Measurements from ENCODE around the gene CYLD. TPM values are rescaled to one million over a fixed set of nuclear protein-coding genes. Genes with fewer than 3 reads are reported as not detected.

The CYLD gene
- total RNA-seq, 1 donor from 2014 or later = 33.9 TPM

DNA sequence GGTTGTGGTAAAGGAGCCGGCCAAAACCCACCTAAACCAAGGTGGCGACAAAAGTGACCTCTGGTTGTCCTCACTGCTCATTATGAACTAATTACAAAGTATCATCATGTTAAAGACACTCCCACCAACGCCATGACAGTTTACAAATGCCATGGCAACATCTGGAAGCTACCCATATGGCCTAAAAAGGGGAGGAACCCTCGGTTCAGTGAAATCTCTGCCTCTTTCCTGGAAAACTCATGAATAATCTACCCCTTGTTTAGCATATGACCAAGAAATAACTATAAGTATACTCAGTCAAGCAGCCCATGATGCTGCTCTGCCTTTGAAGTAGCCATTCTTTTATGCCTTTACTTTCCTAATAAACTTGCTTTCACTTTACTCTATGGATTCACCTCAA, 72.2 kb downstream of the CYLD start:
- no peaks in the 10 kb centered on the region for H3K4me1 ChIP-seq
- H3K9me3 ChIP-seq = no peaks in the 10 kb centered on the region
- TF ChIP-seq, protein P1, sequence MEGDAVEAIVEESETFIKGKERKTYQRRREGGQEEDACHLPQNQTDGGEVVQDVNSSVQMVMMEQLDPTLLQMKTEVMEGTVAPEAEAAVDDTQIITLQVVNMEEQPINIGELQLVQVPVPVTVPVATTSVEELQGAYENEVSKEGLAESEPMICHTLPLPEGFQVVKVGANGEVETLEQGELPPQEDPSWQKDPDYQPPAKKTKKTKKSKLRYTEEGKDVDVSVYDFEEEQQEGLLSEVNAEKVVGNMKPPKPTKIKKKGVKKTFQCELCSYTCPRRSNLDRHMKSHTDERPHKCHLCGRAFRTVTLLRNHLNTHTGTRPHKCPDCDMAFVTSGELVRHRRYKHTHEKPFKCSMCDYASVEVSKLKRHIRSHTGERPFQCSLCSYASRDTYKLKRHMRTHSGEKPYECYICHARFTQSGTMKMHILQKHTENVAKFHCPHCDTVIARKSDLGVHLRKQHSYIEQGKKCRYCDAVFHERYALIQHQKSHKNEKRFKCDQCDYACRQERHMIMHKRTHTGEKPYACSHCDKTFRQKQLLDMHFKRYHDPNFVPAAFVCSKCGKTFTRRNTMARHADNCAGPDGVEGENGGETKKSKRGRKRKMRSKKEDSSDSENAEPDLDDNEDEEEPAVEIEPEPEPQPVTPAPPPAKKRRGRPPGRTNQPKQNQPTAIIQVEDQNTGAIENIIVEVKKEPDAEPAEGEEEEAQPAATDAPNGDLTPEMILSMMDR (IDR thresholded peaks at IDR 0.05) = no peak
- TF ChIP-seq POLR2AphosphoS5 (IDR thresholded peaks at IDR 0.05; ENCODE audit: insufficient read depth in 1 of 2, low read depth in 1 of 2) = no peak
- no peak for TF ChIP-seq POLR2A (IDR thresholded peaks at IDR 0.05)
- H3K4me3 ChIP-seq = no peak overlapping the region
- no peak for DNase-seq (ENCODE audit: extremely low spot score in 2 of 2)
- no peak overlapping the region for H3K27ac ChIP-seq
- H3K27me3 ChIP-seq = no peaks in the 10 kb centered on the region
- intact Hi-C loops (cut with DNase I) = no loop called here
- no peaks in the 10 kb centered on the region for H3K36me3 ChIP-seq

DNA sequence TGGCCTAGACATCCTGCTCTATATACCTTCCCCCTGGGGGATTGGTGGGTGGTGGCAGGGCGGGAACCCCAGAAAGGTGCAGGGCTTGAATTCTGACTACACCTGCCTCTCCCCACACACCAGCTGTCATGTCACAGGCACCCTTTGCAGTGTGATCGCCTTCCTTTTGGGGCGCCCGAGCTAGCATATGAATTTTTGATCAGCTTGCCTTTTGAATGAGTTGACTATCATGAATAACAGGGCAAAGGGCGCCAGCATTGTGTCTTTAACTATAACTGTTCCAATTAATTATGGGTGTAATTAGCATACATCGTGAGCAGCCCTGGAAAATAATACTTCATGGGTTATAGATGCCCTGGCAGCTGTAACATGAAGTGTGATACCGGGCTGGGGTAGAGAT, 72.7 kb downstream of the CYLD start:
- no peak overlapping the region for H3K4me3 ChIP-seq
- no peak for TF ChIP-seq POLR2AphosphoS5 (IDR thresholded peaks at IDR 0.05; ENCODE audit: insufficient read depth in 1 of 2, low read depth in 1 of 2)
- no peaks in the 10 kb centered on the region for H3K4me1 ChIP-seq
- no peaks in the 10 kb centered on the region for H3K9me3 ChIP-seq
- H3K27ac ChIP-seq = no peak overlapping the region
- H3K27me3 ChIP-seq = no peaks in the 10 kb centered on the region
- DNase-seq (ENCODE audit: extremely low spot score in 2 of 2) = no peak
- intact Hi-C loops (cut with DNase I) = no loop called here
- H3K36me3 ChIP-seq = no peaks in the 10 kb centered on the region

DNA sequence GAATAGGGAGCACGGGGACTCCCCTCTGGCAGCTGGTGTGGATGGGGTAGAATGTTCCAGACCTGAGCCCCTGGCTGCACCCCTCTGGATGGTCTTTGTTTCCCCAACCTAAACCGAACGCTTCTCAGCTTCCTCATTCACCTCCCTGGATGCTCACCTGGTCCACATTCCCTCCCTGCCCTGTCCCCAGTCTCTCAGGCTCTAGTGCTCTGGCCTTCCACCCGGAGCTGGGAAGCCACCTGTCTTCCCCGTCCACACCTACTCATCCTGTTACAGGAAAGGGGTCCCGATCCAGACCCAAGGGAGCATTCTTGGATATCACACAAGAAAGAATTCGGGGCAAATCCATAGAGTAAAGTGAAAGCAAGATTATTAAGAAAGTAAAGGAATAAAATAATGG, 73.5 kb downstream of the CYLD start:
- no peaks in the 10 kb centered on the region for H3K4me1 ChIP-seq
- H3K27ac ChIP-seq = no peak overlapping the region
- DNase-seq (ENCODE audit: extremely low spot score in 2 of 2) = peak; percentile 58 to 72
- H3K9me3 ChIP-seq = no peaks in the 10 kb centered on the region
- intact Hi-C loops (cut with DNase I) = no loop called here
- no peaks in the 10 kb centered on the region for H3K27me3 ChIP-seq
- H3K4me3 ChIP-seq = no peak overlapping the region
- TF ChIP-seq POLR2AphosphoS5 (IDR thresholded peaks at IDR 0.05; ENCODE audit: insufficient read depth in 1 of 2, low read depth in 1 of 2) = no peak
- no peak for TF ChIP-seq POLR2A (IDR thresholded peaks at IDR 0.05)
- TF ChIP-seq, protein P1 (IDR thresholded peaks at IDR 0.05) = no peak
- no peaks in the 10 kb centered on the region for H3K36me3 ChIP-seq

DNA sequence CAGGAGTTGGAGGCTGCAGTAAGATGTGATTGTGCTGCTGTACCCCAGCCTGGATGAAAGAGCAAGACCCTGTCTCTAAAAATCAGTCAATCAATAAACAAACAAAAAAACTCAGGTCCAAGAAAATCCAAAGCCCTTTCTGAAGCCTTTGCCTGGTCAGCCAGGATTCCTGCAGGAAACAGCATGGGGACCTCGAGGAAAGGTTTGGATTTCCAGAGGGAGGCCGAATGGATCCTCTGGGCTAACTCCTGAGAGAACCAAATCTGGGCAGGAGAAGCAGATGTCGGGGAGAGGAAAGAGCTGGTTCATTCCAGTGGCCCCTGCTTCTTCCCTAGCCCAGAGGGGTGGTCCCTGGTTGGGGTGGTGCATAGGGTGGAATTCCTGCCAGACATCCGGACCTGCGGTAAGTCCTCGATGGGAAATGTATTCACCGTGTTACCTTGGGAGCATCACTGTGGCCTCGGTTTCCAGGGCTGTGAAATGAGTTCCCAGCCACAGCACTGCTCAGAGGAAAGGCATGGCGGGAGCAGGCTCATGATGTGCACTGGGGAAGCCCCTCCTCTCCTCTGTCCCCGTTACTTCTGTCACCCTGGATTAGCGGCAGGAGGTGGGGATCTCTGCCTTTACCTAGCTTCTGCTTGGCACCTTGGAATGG, 75.1 kb downstream of the CYLD start:
- H3K9me3 ChIP-seq = no peaks in the 10 kb centered on the region
- TF ChIP-seq POLR2A (IDR thresholded peaks at IDR 0.05) (no peak), POLR2AphosphoS5 (IDR thresholded peaks at IDR 0.05; ENCODE audit: insufficient read depth in 1 of 2, low read depth in 1 of 2) (no peak)
- TF ChIP-seq, protein P1 (IDR thresholded peaks at IDR 0.05) = no peak
- peak; percentile 64 to 81 for DNase-seq (ENCODE audit: extremely low spot score in 2 of 2)
- no peaks in the 10 kb centered on the region for H3K4me1 ChIP-seq
- H3K36me3 ChIP-seq = no peaks in the 10 kb centered on the region
- H3K4me3 ChIP-seq = no peak overlapping the region
- intact Hi-C loops (cut with DNase I) = no loop called here
- H3K27ac ChIP-seq = no peak overlapping the region
- no peaks in the 10 kb centered on the region for H3K27me3 ChIP-seq

DNA sequence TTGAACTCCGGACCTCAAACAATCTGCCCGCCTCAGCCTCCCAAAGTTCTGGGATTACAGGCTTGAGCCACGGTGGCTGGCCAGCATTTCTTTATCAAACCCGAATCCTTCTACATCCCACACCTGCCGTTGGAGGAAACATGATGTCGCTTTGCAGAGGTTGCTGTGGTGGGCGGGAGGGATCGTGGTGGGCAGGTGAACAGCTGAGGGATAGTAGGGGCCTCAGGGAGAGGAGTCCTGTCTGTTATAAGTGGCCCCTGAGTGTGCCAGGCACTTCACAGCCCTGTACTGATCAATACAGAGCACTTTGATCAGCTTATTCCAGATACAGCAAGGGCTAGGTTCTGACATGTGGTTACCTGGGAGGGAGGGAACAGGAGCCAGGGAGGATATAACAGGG, 76.5 kb downstream of the CYLD start:
- Histone ChIP-seq H3K36me3 (no peaks in the 10 kb centered on the region), H3K4me1 (no peaks in the 10 kb centered on the region), H3K27ac (no peak overlapping the region), H3K9me3 (no peaks in the 10 kb centered on the region), H3K27me3 (no peaks in the 10 kb centered on the region), H3K4me3 (no peak overlapping the region)
- DNase-seq (ENCODE audit: extremely low spot score in 2 of 2) = peak in 1 of 2 donors; percentile 58
- intact Hi-C loops (cut with DNase I) = no loop called here
- no peak for TF ChIP-seq POLR2AphosphoS5 (IDR thresholded peaks at IDR 0.05; ENCODE audit: insufficient read depth in 1 of 2, low read depth in 1 of 2)
- TF ChIP-seq, protein P1 (IDR thresholded peaks at IDR 0.05) = no peak
- TF ChIP-seq POLR2A (IDR thresholded peaks at IDR 0.05) = no peak

All from vagina (tissue), 2 donors.